Retinal pigment epithelial cell (primary cell): Measurements from ENCODE around the gene CHAC1.

Experiments used
- DNase-seq: peaks from one replicate; pipeline ENCODE4 v3.0.0-alpha.2; 2010; ENCODE audit warnings: low read depth
- H3K4me3 ChIP-seq: 2 replicates; pipeline ENCODE4 v1.5.1; 2011; ENCODE audit warnings: mild to moderate bottlenecking, low read length, control low read depth, moderate library complexity
- CTCF ChIP-seq: conservative IDR thresholded peaks from 2 replicates; pipeline ENCODE4 v1.5.1; 2011; ENCODE audit warnings: low read depth, low read length, control low read depth, inconsistent platforms

The CHAC1 gene

GRCh38 chr15:40969363-40969762 is 16.1 kb downstream of the CHAC1 start:
- no peak for DNase-seq
- H3K4me3 ChIP-seq, result no peak overlapping the region
- TF ChIP-seq CTCF, result no peak

GRCh38 chr15:40974879-40975278 is 21.6 kb downstream of the CHAC1 start:
- DNase-seq, result no peak
- no peak overlapping the region for H3K4me3 ChIP-seq
- TF ChIP-seq CTCF, result no peak

GRCh38 chr15:40976819-40977218 is 23.5 kb downstream of the CHAC1 start:
- TF ChIP-seq CTCF, result no peak
- H3K4me3 ChIP-seq, result no peak overlapping the region
- DNase-seq, result no peak

- no peak for TF ChIP-seq CTCF
- no peak overlapping the region for H3K4me3 ChIP-seq
- DNase-seq, result no peak
Observed at GRCh38 chr15:40978141-40978540, 24.9 kb downstream of the CHAC1 start.

- no peak for TF ChIP-seq CTCF
- no peak overlapping the region for H3K4me3 ChIP-seq
- DNase-seq, result no peak
Observed at GRCh38 chr15:40978562-40978961, 25.3 kb downstream of the CHAC1 start.

GRCh38 chr15:40981186-40981585 is 27.9 kb downstream of the CHAC1 start:
- no peak for TF ChIP-seq CTCF
- no peak for DNase-seq
- H3K4me3 ChIP-seq, result no peak overlapping the region

- DNase-seq, result no peak
- no peak overlapping the region for H3K4me3 ChIP-seq
- no peak for TF ChIP-seq CTCF
Observed at GRCh38 chr15:40982855-40983254, 29.6 kb downstream of the CHAC1 start.
